ENCODE data around the gene SORCS2.

SORCS2 gene

GRCh38 chr4:7282786-7283440 is 90.6 kb downstream of the SORCS2 start:
- Histone ChIP-seq H3K9ac (ENCODE audit: low read depth, low read length) (no peak overlapping the region), H3K36me3 (ENCODE audit: control insufficient read depth, insufficient read depth, low read length) (no peaks in the 10 kb centered on the region), H3K4me1 (ENCODE audit: control insufficient read depth, insufficient read depth, low read length) (no peaks in the 10 kb centered on the region), H3K27me3 (ENCODE audit: control insufficient read depth, insufficient read depth, low read length) (no peaks in the 10 kb centered on the region), H3K9me3 (ENCODE audit: control insufficient read depth, insufficient read depth, low read length) (no peaks in the 10 kb centered on the region), H3K4me3 (ENCODE audit: low read depth, low read length) (no peak overlapping the region)

- H3K9me3 ChIP-seq (ENCODE audit: control insufficient read depth, insufficient read depth, low read length): no peaks in the 10 kb centered on the region
- no peak overlapping the region for H3K9ac ChIP-seq (ENCODE audit: low read depth, low read length)
- no peaks in the 10 kb centered on the region for H3K4me1 ChIP-seq (ENCODE audit: control insufficient read depth, insufficient read depth, low read length)
- no peaks in the 10 kb centered on the region for H3K36me3 ChIP-seq (ENCODE audit: control insufficient read depth, insufficient read depth, low read length)
- H3K4me3 ChIP-seq (ENCODE audit: low read depth, low read length): no peak overlapping the region
- H3K27me3 ChIP-seq (ENCODE audit: control insufficient read depth, insufficient read depth, low read length): no peaks in the 10 kb centered on the region
These were observed 93.1 kb downstream of the SORCS2 start for GRCh38 chr4:7285244-7286094.

- H3K27me3 ChIP-seq (ENCODE audit: control insufficient read depth, insufficient read depth, low read length): no peaks in the 10 kb centered on the region
- H3K9ac ChIP-seq (ENCODE audit: low read depth, low read length): no peak overlapping the region
- H3K36me3 ChIP-seq (ENCODE audit: control insufficient read depth, insufficient read depth, low read length): no peaks in the 10 kb centered on the region
- H3K4me1 ChIP-seq (ENCODE audit: control insufficient read depth, insufficient read depth, low read length): no peaks in the 10 kb centered on the region
- no peak overlapping the region for H3K4me3 ChIP-seq (ENCODE audit: low read depth, low read length)
- H3K9me3 ChIP-seq (ENCODE audit: control insufficient read depth, insufficient read depth, low read length): no peaks in the 10 kb centered on the region
These were observed 93.8 kb downstream of the SORCS2 start for GRCh38 chr4:7286170-7286569.

GRCh38 chr4:7286798-7287197 is 94.5 kb downstream of the SORCS2 start:
- Histone ChIP-seq H3K4me3 (ENCODE audit: low read depth, low read length) (no peak overlapping the region), H3K9ac (ENCODE audit: low read depth, low read length) (no peak overlapping the region), H3K9me3 (ENCODE audit: control insufficient read depth, insufficient read depth, low read length) (no peaks in the 10 kb centered on the region), H3K36me3 (ENCODE audit: control insufficient read depth, insufficient read depth, low read length) (no peaks in the 10 kb centered on the region), H3K4me1 (ENCODE audit: control insufficient read depth, insufficient read depth, low read length) (no peaks in the 10 kb centered on the region), H3K27me3 (ENCODE audit: control insufficient read depth, insufficient read depth, low read length) (no peaks in the 10 kb centered on the region)

- H3K9ac ChIP-seq (ENCODE audit: low read depth, low read length): no peak overlapping the region
These were observed 95.1 kb downstream of the SORCS2 start for GRCh38 chr4:7287274-7287917.

GRCh38 chr4:7287918-7288280 is 95.6 kb downstream of the SORCS2 start:
- Histone ChIP-seq H3K36me3 (ENCODE audit: control insufficient read depth, insufficient read depth, low read length) (no peaks in the 10 kb centered on the region), H3K4me3 (ENCODE audit: low read depth, low read length) (no peak overlapping the region), H3K4me1 (ENCODE audit: control insufficient read depth, insufficient read depth, low read length) (no peaks in the 10 kb centered on the region), H3K27me3 (ENCODE audit: control insufficient read depth, insufficient read depth, low read length) (no peaks in the 10 kb centered on the region), H3K9me3 (ENCODE audit: control insufficient read depth, insufficient read depth, low read length) (no peaks in the 10 kb centered on the region), H3K9ac (ENCODE audit: low read depth, low read length) (no peak overlapping the region)

More at GRCh38 chr4:7287274-7287917, 95.1 kb downstream of the SORCS2 start:
- Histone ChIP-seq H3K27me3 (ENCODE audit: control insufficient read depth, insufficient read depth, low read length) (no peaks in the 10 kb centered on the region), H3K36me3 (ENCODE audit: control insufficient read depth, insufficient read depth, low read length) (no peaks in the 10 kb centered on the region), H3K9me3 (ENCODE audit: control insufficient read depth, insufficient read depth, low read length) (no peaks in the 10 kb centered on the region), H3K4me3 (ENCODE audit: low read depth, low read length) (no peak overlapping the region), H3K4me1 (ENCODE audit: control insufficient read depth, insufficient read depth, low read length) (no peaks in the 10 kb centered on the region)

GRCh38 chr4:7288751-7289523 is 96.6 kb downstream of the SORCS2 start:
- H3K27me3 ChIP-seq (ENCODE audit: control insufficient read depth, insufficient read depth, low read length): no peaks in the 10 kb centered on the region
- no peaks in the 10 kb centered on the region for H3K4me1 ChIP-seq (ENCODE audit: control insufficient read depth, insufficient read depth, low read length)
- no peak overlapping the region for H3K9ac ChIP-seq (ENCODE audit: low read depth, low read length)
- no peak overlapping the region for H3K4me3 ChIP-seq (ENCODE audit: low read depth, low read length)
- H3K36me3 ChIP-seq (ENCODE audit: control insufficient read depth, insufficient read depth, low read length): no peaks in the 10 kb centered on the region
- H3K9me3 ChIP-seq (ENCODE audit: control insufficient read depth, insufficient read depth, low read length): no peaks in the 10 kb centered on the region

GRCh38 chr4:7289589-7289988 is 97.3 kb downstream of the SORCS2 start:
- H3K9ac ChIP-seq (ENCODE audit: low read depth, low read length): no peak overlapping the region
- no peaks in the 10 kb centered on the region for H3K9me3 ChIP-seq (ENCODE audit: control insufficient read depth, insufficient read depth, low read length)
- H3K4me1 ChIP-seq (ENCODE audit: control insufficient read depth, insufficient read depth, low read length): no peaks in the 10 kb centered on the region
- H3K4me3 ChIP-seq (ENCODE audit: low read depth, low read length): no peak overlapping the region
- H3K27me3 ChIP-seq (ENCODE audit: control insufficient read depth, insufficient read depth, low read length): no peaks in the 10 kb centered on the region
- no peaks in the 10 kb centered on the region for H3K36me3 ChIP-seq (ENCODE audit: control insufficient read depth, insufficient read depth, low read length)

GRCh38 chr4:7291372-7292114 is 99.2 kb downstream of the SORCS2 start:
- no peaks in the 10 kb centered on the region for H3K9me3 ChIP-seq (ENCODE audit: control insufficient read depth, insufficient read depth, low read length)
- H3K9ac ChIP-seq (ENCODE audit: low read depth, low read length): no peak overlapping the region
- no peak overlapping the region for H3K4me3 ChIP-seq (ENCODE audit: low read depth, low read length)
- H3K36me3 ChIP-seq (ENCODE audit: control insufficient read depth, insufficient read depth, low read length): no peaks in the 10 kb centered on the region
- H3K4me1 ChIP-seq (ENCODE audit: control insufficient read depth, insufficient read depth, low read length): no peaks in the 10 kb centered on the region
- no peaks in the 10 kb centered on the region for H3K27me3 ChIP-seq (ENCODE audit: control insufficient read depth, insufficient read depth, low read length)

GRCh38 chr4:7293703-7294102 is 101.4 kb downstream of the SORCS2 start:
- H3K27me3 ChIP-seq (ENCODE audit: control insufficient read depth, insufficient read depth, low read length): no peaks in the 10 kb centered on the region
- H3K4me1 ChIP-seq (ENCODE audit: control insufficient read depth, insufficient read depth, low read length): no peaks in the 10 kb centered on the region
- no peak overlapping the region for H3K9ac ChIP-seq (ENCODE audit: low read depth, low read length)
- H3K9me3 ChIP-seq (ENCODE audit: control insufficient read depth, insufficient read depth, low read length): no peaks in the 10 kb centered on the region
- no peak overlapping the region for H3K4me3 ChIP-seq (ENCODE audit: low read depth, low read length)
- no peaks in the 10 kb centered on the region for H3K36me3 ChIP-seq (ENCODE audit: control insufficient read depth, insufficient read depth, low read length)

GRCh38 chr4:7294176-7294756 is 101.9 kb downstream of the SORCS2 start:
- no peaks in the 10 kb centered on the region for H3K36me3 ChIP-seq (ENCODE audit: control insufficient read depth, insufficient read depth, low read length)
- no peak overlapping the region for H3K4me3 ChIP-seq (ENCODE audit: low read depth, low read length)
- no peak overlapping the region for H3K9ac ChIP-seq (ENCODE audit: low read depth, low read length)
- no peaks in the 10 kb centered on the region for H3K9me3 ChIP-seq (ENCODE audit: control insufficient read depth, insufficient read depth, low read length)
- H3K4me1 ChIP-seq (ENCODE audit: control insufficient read depth, insufficient read depth, low read length): no peaks in the 10 kb centered on the region
- H3K27me3 ChIP-seq (ENCODE audit: control insufficient read depth, insufficient read depth, low read length): no peaks in the 10 kb centered on the region

All from iPS-15b (cell line).